Karpas-422 (cell line): ENCODE measurements around the gene SAMHD1. TPM values are rescaled to one million over a fixed set of nuclear protein-coding genes. Genes with fewer than 3 reads are reported as not detected.

Experiments used
- DNase-seq: peaks from one replicate; pipeline ENCODE4 v3.0.0-alpha.2; 2015
- H2AFZ ChIP-seq: fragments of 200-600 bp; sonication (generic); 2 replicates; pipeline ENCODE4 v1.6.1; 2014; ENCODE audit warnings: antibody characterized with exemption, low read length, mixed read lengths
- H3K27ac ChIP-seq: fragments of 200-600 bp; sonication (generic); 2 replicates; pipeline ENCODE4 v1.5.1; 2014; ENCODE audit warnings: mild to moderate bottlenecking, low read length, moderate library complexity
- H3K27me3 ChIP-seq: fragments of 200-600 bp; sonication (generic); 2 replicates; pipeline ENCODE4 v1.6.1; 2014; ENCODE audit warnings: low read length, mixed read lengths
- H3K36me3 ChIP-seq: fragments of 200-600 bp; sonication (generic); 2 replicates; pipeline ENCODE4 v1.6.1; 2014; ENCODE audit warnings: low read length, mixed read lengths; ENCODE audit not compliant: insufficient read depth
- H3K4me1 ChIP-seq: fragments of 200-600 bp; sonication (generic); 2 replicates; pipeline ENCODE4 v1.6.1; 2014; ENCODE audit warnings: mild to moderate bottlenecking, low read length, mixed read lengths
- H3K4me2 ChIP-seq: fragments of 200-600 bp; sonication (generic); 2 replicates; pipeline ENCODE4 v1.6.1; 2014; ENCODE audit warnings: low read length, low read depth, mild to moderate bottlenecking; ENCODE audit not compliant: poor library complexity, severe bottlenecking
- H3K4me3 ChIP-seq: fragments of 200-600 bp; sonication (generic); 2 replicates; pipeline ENCODE4 v1.5.1; 2014; ENCODE audit warnings: mild to moderate bottlenecking, antibody characterized with exemption, low read length, mixed read lengths
- H3K79me2 ChIP-seq: fragments of 200-600 bp; sonication (generic); 2 replicates; pipeline ENCODE4 v1.6.1; 2014; ENCODE audit warnings: mild to moderate bottlenecking, low read length, mixed read lengths
- H3K9ac ChIP-seq: fragments of 200-600 bp; sonication (generic); 2 replicates; pipeline ENCODE4 v1.6.0; 2014; ENCODE audit warnings: low read length
- H3K9me2 ChIP-seq: fragments of 200-600 bp; sonication (generic), shearing (Covaris generic); replicated peaks from 2 replicates; pipeline ENCODE4 v1.6.0; 2014; ENCODE audit warnings: mild to moderate bottlenecking, low read length, moderate library complexity; ENCODE audit not compliant: insufficient read depth
- H3K9me3 ChIP-seq: fragments of 300-700, 200-600 bp; sonication (generic); 2 replicates; pipeline ENCODE4 v1.6.1; 2014; ENCODE audit warnings: low read length, mixed read lengths
- H4K20me1 ChIP-seq: fragments of 200-600 bp; sonication (generic); 2 replicates; pipeline ENCODE4 v1.6.1; 2014; ENCODE audit warnings: mild to moderate bottlenecking, antibody characterized with exemption, low read length, low read depth; ENCODE audit not compliant: insufficient read depth
- total RNA-seq: library from RNA; depleted of rRNA; stranded (reverse); fragments of >200 nt; shearing (Covaris generic); gene quantifications from 2 replicates; pipeline ENCODE4 v1.2.3, GENCODE V29; 2014; ENCODE audit warnings: low replicate concordance

SAMHD1 gene
- total RNA-seq, 1 experiment from 2014 or later, result 28.7 TPM

DNA sequence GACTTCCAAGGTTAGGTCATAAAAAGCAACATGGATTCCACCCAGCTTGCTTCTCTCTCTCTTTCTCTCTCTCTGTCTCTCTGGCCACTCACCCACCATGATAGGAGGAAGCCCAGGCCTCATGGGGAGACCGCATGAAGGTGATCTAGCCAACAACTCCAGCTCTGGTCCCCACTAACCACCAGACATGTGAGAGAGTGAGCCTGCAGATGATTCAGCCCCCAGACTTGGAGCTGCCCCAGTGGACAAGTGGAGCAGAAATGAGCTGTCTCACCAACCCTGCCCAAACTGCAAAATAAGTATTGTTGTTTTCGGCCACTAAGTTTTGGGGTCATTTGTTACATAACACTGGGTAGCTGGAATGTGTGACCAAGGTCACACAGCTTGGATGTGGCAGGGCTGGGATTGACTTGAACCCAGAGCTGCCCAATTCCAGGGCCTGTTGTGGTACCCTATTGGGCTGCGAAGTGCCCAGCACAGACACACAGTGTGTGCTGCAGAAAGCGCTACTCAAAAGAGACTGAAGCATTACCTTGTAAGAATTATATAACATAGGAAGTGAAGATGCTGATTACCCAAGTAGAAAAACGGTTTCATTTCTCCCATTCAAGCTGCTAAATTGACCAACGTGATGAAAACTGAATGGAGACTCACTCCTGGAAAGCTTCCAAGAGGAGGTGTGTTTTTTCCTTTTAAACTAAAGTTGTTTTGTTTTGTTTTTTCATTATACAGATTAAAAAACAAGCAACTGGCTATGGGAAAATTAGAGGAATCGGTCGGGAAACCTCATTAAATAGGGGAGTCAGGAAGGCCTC, 84.6 kb downstream of the SAMHD1 start:
- Histone ChIP-seq H3K9me3 (no peaks in the 10 kb centered on the region), H4K20me1 (no peaks in the 10 kb centered on the region), H2AFZ (no peak overlapping the region; the same call in 1 of the 2 replicates), H3K4me3 (no peak overlapping the region), H3K27ac (no peak overlapping the region), H3K79me2 (peaks cover 15% of the 10 kb centered on the region), H3K9me2 (no peaks in the 10 kb centered on the region), H3K36me3 (no peaks in the 10 kb centered on the region), H3K9ac (no peak overlapping the region), H3K4me1 (peaks cover 13% of the 10 kb centered on the region), H3K27me3 (no peaks in the 10 kb centered on the region), H3K4me2 (no peak overlapping the region)
- DNase-seq, result no peak

DNA sequence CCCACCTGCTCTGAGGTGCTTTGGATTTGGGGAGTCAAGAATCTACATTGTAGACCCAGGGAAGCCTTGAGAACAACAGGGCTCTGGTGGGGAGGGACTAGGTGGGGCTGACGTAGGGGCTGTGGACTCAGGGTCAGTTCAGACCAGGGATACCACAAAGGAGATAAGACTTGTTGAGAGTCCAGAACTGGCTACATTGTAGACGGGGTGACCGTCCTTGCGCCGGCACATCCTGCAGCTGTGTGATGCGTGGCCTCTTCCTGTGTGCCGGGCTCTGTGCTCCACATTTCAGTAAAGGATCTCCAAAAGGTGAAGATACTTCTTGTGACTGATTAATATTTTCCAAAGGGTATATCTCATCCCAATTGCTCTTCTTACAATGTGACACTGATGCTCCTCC, 85.3 kb downstream of the SAMHD1 start:
- Histone ChIP-seq H3K9me3 (no peaks in the 10 kb centered on the region), H3K4me2 (no peak overlapping the region), H3K4me3 (no peak overlapping the region), H3K27ac (no peak overlapping the region), H2AFZ (no peak overlapping the region), H4K20me1 (no peaks in the 10 kb centered on the region; the same call in 1 of the 2 replicates), H3K79me2 (peaks cover 22% of the 10 kb centered on the region), H3K4me1 (peaks cover 20% of the 10 kb centered on the region), H3K9ac (no peak overlapping the region), H3K36me3 (peaks cover 2% of the 10 kb centered on the region; the same call in 1 of the 2 replicates), H3K27me3 (no peaks in the 10 kb centered on the region), H3K9me2 (no peaks in the 10 kb centered on the region)
- no peak for DNase-seq

DNA sequence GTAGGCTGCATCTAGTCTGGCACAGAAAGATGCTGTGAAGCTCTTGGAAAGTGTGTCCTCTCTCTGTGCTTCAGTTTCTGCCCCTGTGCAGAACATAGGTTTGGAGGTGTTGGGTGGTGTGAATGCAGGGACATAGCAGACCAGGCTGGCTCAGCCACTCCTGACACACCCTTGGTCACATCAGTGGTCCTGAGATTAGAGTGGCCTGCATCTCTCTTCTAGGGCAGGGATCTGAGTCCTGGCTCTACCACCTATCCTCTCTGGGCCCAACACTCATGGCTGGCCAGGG, 85.7 kb downstream of the SAMHD1 start:
- Histone ChIP-seq H3K4me3 (no peak overlapping the region), H3K9me3 (no peaks in the 10 kb centered on the region), H3K9ac (no peak overlapping the region)

DNA sequence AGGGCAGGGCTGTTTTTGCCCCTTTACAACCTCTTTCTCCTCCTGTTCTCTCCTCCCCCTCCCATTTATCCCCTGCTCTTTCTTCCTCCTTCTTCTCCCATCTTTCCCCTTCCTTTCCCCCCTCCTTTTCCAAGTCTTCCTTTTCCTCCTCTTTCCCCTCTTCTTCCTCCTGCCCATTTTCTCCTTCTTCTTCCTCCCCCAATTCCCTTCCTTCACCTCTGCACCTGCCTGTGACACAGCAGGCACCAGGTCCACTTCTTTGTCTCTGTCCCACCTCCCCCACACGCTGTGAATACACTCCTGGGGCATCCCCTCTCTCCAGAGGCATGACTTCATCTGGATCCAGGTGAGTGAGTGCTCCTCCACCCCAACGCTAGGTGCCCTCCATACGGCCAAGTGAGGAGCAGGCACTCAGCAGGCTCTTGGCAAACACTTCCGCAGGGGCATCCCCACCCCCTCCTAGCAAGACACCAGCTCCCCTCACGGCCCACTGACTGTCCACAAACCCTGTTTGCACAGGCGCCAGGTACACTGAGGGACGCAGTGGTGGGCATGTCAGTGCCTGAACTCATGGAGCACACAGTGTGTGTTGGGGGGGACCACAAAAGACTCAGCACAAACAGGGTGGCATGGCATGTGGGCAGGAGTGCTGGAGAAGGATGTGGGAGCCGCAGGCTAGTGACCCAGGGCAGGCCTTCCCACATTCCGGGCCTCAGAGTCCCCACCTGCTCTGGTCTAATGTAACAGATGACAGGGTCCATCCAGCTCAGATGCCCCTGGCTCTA, 86.2 kb downstream of the SAMHD1 start:
- H3K36me3 ChIP-seq, result peaks cover 4% of the 10 kb centered on the region; the same call in 1 of the 2 replicates
- H3K9ac ChIP-seq, result no peak overlapping the region
- no peak overlapping the region for H3K4me3 ChIP-seq
- no peaks in the 10 kb centered on the region; the same call in 1 of the 2 replicates for H4K20me1 ChIP-seq
- peaks cover 31% of the 10 kb centered on the region for H3K79me2 ChIP-seq
- no peak overlapping the region for H3K4me2 ChIP-seq
- H3K4me1 ChIP-seq, result peaks cover 29% of the 10 kb centered on the region
- no peak overlapping the region for H3K27ac ChIP-seq
- no peaks in the 10 kb centered on the region for H3K27me3 ChIP-seq
- no peak overlapping the region for H2AFZ ChIP-seq
- no peaks in the 10 kb centered on the region for H3K9me2 ChIP-seq
- no peak for DNase-seq
- no peaks in the 10 kb centered on the region for H3K9me3 ChIP-seq

More for the DNA sequence above, 85.7 kb downstream of the SAMHD1 start:
- no peaks in the 10 kb centered on the region for H3K9me2 ChIP-seq
- H3K36me3 ChIP-seq, result peaks cover 4% of the 10 kb centered on the region; the same call in 1 of the 2 replicates
- no peak overlapping the region for H3K4me2 ChIP-seq
- H4K20me1 ChIP-seq, result no peaks in the 10 kb centered on the region; the same call in 1 of the 2 replicates
- peaks cover 26% of the 10 kb centered on the region for H3K79me2 ChIP-seq
- no peak overlapping the region for H2AFZ ChIP-seq
- no peaks in the 10 kb centered on the region for H3K27me3 ChIP-seq
- peaks cover 23% of the 10 kb centered on the region for H3K4me1 ChIP-seq
- no peak overlapping the region for H3K27ac ChIP-seq
- DNase-seq, result no peak

DNA sequence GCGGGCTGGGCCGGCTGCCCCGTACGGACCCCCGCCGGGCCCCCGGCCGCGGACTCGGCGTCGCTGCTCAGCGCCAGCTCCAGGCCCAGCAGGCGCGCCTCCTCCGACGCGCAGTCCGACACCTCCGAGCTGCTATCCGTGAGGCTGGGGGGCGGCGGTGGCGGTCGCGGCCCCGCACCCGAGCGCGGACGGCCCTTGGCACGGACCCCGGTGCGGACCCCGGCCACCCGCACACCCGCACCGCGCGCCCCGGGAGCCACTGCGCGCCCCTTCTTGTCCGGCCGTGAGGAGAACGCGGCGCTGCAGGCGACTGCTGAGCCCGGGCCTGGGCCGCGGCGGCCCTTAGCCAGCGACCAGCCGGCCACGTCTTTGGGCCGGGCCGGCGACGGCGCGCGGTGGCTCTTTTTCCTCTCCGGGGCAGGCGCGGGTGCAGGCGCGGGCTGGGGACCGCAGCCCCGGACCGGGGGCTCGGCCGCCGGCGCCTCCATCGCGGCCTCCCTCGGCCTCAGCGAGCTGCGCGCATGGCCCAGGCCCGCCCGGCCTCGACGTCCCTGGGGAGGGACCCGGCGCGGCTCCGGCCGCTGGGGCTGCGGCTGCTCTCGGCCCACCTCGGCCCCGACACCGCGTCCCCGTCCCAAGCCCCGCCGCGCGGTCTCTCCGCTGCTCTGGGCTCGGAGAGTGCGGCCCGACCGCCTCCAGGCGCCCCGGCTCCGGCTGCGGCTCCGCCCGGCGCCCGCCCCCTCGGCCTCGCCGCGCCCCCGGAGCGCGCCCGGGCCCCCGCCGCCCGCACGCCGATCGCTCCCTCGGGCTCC, 88.4 kb downstream of the SAMHD1 start:
- peak; percentile 55 for DNase-seq
- no peaks in the 10 kb centered on the region for H3K9me3 ChIP-seq
- H3K4me3 ChIP-seq, result peak overlapping the region; percentile 87
- H3K27me3 ChIP-seq, result no peaks in the 10 kb centered on the region
- peak overlapping the region; percentile 97 for H3K9ac ChIP-seq
- H3K27ac ChIP-seq, result peak overlapping the region; percentile 98
- peaks cover 4% of the 10 kb centered on the region; the same call in 1 of the 2 replicates for H3K36me3 ChIP-seq
- no peaks in the 10 kb centered on the region for H3K9me2 ChIP-seq
- peak overlapping the region; percentile 94 for H3K4me2 ChIP-seq
- H2AFZ ChIP-seq, result no peak overlapping the region
- no peaks in the 10 kb centered on the region; the same call in 1 of the 2 replicates for H4K20me1 ChIP-seq
- peaks cover 49% of the 10 kb centered on the region for H3K4me1 ChIP-seq
- H3K79me2 ChIP-seq, result peaks cover 53% of the 10 kb centered on the region

DNA sequence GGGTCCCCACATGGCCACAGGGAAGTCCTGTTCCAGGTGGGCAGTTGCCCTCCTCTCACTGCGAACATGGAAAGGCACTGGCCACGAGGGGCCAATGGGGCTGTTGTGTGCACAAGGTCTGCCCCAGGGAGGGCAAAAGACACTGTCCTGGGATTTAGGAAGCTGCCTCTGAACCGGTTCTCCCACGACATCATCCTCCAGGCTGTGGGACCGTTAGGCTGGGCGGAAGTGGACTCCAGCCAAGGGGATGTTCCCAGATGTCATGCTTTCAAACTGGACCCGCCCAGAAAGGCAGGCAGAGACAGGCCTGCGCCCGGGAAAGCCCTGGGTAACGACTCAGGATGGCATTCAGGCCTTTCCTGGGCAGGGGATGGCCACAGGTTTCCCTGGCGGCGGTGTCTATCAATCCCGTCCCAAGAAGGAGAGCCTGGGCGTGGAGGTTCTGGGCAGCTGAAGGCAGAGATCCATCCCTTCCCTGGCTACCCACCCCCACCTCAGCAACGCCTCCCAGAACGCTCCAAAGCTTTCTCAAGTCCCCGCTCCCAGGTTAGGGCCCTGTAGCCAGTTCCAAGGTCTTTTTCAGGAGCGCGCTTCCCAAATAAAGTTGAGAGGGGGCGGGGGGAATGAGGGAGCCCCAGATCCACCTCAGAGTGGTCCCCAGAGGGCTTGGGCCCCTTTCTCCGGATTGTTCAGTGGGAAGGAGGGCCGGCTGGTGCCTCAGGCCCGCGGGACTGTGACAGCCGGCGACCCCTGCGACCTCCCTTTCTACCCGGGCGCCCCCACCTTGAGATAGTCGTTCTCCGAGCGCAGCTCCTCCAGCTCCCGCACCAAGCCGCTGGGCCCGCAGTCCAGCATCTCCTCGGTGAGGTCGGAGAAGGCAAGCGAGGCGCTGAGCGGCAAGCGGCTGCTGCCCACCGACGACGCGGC, 89.4 kb downstream of the SAMHD1 start:
- peaks cover 8% of the 10 kb centered on the region; the same call in 1 of the 2 replicates for H4K20me1 ChIP-seq
- H3K9ac ChIP-seq, result peak overlapping the region; percentile 97
- peak; percentile 63 for DNase-seq
- H3K9me2 ChIP-seq, result no peaks in the 10 kb centered on the region
- no peaks in the 10 kb centered on the region for H3K27me3 ChIP-seq
- H3K4me1 ChIP-seq, result peaks cover 58% of the 10 kb centered on the region
- peaks cover 62% of the 10 kb centered on the region for H3K79me2 ChIP-seq
- peak overlapping the region; percentile 87 for H3K4me3 ChIP-seq
- H3K9me3 ChIP-seq, result no peaks in the 10 kb centered on the region
- peak overlapping the region; percentile 94 for H3K4me2 ChIP-seq
- no peak overlapping the region for H2AFZ ChIP-seq
- H3K27ac ChIP-seq, result peak overlapping the region; percentile 98
- peaks cover 4% of the 10 kb centered on the region; the same call in 1 of the 2 replicates for H3K36me3 ChIP-seq

DNA sequence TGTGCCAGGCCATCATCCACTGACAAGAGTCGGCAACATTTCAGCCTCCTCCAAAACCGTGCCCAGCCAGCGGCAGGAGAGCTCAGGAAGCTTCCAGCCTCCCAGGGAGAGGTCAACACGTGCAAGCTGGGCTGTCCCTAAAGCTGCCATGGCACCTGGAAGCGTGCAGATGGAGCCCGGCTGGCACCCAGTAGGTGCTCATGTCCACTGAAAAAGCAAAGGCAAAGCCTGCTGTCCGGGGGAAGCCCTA, 90.0 kb downstream of the SAMHD1 start:
- Histone ChIP-seq H3K79me2 (peaks cover 68% of the 10 kb centered on the region), H3K9ac (peak overlapping the region; percentile 97), H3K4me3 (peak overlapping the region; percentile 87), H3K27ac (peak overlapping the region; percentile 98), H3K27me3 (no peaks in the 10 kb centered on the region), H3K4me2 (peak overlapping the region; percentile 94), H3K9me2 (no peaks in the 10 kb centered on the region), H2AFZ (no peak overlapping the region), H3K4me1 (peaks cover 60% of the 10 kb centered on the region), H3K36me3 (peaks cover 4% of the 10 kb centered on the region; the same call in 1 of the 2 replicates), H4K20me1 (peaks cover 12% of the 10 kb centered on the region; the same call in 1 of the 2 replicates), H3K9me3 (no peaks in the 10 kb centered on the region)
- no peak for DNase-seq
